Measurements from ENCODE around the gene PGAP3.

PGAP3 gene

GRCh38 chr17:39665642-39666224, 22.1 kb downstream of the PGAP3 start:
- DNase-seq = peak in 4 of 42 donors; percentile 34 to 50 (median 44)
- intact Hi-C loops (cut with DNase I) = loop anchor here (5.0 kb wide), 1 partner anchor 33 kb away; no protein-coding TSS in a partner anchor

DNA sequence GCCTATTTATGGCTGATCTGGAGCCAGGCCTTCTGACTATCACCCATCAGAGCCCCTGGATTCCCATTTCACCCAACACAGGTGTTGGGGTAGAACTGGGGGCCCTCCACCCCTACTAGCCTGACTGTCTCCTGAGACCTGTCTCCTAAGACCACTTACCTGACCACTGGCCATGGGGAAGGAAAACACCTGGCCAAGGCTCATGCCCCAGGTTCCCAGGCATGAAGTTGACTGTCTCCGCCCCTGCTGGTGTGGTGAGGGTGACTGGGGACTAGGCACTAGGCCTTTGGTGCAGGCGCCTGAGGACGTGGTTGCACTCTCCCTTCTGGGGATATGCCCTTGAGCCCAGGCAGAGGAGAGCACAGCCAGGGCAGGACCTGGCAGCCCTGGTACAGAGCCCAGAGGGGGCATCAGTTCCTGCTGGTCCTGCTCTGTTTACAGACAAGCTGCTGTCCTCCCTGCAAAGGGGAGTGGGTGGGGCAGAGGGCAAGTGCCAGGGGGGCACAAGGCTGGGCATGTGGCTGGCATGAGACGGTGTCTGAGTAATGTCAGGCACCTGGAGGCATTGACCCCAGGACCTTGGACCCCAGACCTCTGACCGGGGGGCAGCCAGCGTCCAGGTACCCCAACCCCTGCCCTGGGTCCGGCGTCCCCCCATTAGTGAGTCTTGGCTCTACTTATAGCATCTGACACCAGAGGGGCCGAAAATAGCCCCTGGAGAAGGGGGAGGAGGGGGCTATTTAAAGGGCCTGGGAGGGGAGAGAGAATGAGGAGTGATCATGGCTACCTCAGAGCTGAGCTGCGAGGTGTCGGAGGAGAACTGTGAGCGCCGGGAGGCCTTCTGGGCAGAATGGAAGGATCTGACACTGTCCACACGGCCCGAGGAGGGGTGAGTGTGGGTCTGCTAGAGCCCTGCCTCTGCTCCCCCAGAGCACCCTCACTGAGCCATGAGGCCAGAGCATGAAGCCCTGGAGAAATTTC, 23.0 kb downstream of the PGAP3 start, which contains the start of gene TCAP:
TCAP (plus strand) TSS at position 769 of the 981 bp plus-strand sequence; CDS start at position 780, 11 bp downstream.
- DNase-seq = no peak
- intact Hi-C loops (cut with DNase I) = loop anchor here (5.0 kb wide), 1 partner anchor 33 kb away; no protein-coding TSS in a partner anchor

DNA sequence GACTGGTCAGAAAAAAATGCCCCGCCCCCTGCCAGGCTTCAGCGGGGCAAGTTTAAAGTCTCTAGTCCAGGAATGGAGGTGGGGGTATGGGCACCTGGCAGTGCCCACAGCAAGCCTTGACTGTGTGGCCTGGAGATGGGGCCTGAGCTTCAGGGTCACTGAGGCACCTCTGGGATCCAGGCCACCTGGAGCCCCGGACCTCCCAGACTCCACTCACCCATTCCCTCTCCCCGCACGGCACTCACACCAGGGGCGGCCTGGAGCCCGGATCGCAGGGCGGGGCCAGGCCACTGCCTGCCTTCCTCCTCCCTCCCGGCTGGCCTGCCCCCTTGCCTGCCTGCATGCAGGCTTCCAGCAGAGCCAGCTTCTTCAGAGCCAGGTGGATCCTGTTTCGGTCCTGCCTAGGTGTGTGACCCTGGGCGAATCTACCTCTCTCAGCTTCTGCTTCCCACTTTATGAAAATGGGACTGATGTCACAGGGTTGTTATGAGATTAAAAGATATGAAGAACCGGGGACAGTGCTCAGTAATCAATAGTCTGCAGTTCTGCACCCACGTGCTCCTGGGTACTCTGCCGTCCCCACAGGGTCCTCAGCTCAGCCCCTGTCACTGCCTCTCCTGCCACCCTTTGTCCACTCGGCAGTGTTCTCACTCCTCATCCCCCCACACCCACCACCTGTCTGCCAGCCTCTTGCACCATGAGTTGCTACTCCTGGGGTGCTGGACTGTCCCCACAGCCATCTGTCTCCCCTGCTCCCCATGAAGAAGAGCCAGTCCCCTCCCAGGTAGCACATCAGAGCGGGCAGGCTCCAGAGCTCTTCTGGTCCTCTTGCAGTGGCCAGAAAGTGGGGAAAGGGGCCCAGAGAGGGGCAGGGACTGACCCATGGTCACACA, 23.9 kb downstream of the PGAP3 start:
- DNase-seq = no peak
- intact Hi-C loops (cut with DNase I) = no loop called here

GRCh38 chr17:39663340-39663687, 24.5 kb downstream of the PGAP3 start:
- DNase-seq = no peak
- intact Hi-C loops (cut with DNase I) = no loop called here

- intact Hi-C loops (cut with DNase I) = no loop called here
- DNase-seq = no peak
These were observed 25.1 kb downstream of the PGAP3 start for GRCh38 chr17:39662551-39663339.

DNA sequence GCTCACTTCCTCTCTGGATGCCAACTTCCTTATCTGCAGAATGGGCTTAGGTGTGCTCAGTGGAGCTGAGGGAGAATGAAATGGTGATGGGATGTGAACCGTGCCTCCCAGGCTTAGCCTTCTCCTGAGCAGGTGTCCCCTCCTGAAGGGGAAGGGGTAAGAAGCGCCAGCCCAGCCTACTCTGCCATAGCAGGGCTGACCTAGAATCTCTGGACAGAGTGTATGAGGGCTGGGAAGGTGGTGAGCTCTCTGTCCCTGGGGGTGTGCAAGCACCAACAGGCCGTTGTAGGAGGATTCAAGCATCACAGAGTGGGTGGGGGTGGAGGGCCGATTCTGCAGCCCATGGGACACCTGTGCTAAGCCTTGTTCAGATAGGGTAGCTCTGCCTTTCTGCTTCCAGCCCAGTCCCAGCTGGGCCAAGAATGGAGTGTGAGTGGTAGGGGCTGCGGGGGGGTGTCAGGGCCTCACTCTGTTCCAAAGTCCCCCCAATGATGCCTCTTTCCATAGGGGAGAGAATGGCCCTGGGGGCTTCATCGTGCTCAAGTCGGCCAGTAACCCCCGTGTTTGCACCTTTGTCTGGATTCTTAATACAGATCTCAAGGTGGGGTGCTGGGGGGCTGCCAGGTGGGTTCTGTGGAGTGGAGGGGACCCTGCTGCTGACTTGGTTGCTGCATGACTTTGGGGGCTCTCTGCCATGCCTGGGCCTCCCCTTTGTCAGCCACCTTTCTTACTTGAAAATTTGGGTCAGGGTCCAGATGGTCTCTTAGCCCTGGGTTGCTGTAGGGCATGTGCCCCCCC, 25.9 kb downstream of the PGAP3 start:
- DNase-seq = no peak
- intact Hi-C loops (cut with DNase I) = no loop called here

DNA sequence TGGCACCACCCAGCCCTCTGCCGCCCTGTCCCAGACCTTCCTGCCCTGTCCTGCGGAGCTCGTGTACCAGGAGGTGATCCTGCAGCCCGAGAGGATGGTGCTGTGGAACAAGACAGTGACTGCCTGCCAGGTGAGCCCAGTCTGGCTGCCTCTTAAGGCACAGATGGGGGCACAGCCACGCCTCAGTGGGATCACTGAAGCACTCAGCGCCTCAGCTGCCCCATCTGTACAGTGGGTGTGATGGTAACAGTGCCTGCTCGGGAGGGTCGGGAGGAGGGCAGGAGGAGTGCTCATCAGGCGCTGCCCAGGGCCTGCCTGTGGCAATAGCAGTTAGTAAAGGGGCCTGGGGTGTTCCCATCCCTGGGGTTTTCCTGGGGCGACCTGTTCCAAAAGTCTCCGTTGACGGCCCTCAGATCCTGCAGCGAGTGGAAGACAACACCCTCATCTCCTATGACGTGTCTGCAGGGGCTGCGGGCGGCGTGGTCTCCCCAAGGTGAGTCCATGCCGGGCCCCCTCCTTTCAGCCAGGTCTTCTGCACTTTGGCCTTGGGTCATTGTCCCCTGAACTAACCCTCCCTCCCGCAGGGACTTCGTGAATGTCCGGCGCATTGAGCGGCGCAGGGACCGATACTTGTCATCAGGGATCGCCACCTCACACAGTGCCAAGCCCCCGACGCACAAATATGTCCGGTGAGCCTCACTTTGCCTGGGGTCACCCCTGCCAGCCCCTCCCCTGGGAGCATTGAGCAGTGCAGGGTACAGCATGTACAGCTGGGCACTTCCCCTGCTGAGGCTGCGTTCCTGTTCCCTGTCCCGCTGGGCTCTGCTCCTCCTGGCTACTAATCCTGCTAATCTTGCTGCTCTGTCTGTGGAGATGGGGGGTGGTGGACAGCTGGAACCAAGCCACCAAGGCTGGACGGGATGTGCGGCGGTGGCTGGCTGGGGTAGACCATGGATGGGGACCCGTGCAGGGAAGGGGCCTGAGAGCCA, 27.2 kb downstream of the PGAP3 start:
- intact Hi-C loops (cut with DNase I) = no loop called here

GRCh38 chr17:39660011-39660360, 27.9 kb downstream of the PGAP3 start:
- peak in 29 of 42 donors; percentile 48 to 90 (median 66) for DNase-seq
- intact Hi-C loops (cut with DNase I) = no loop called here

More for the DNA sequence above, 27.2 kb downstream of the PGAP3 start:
- DNase-seq = no peak

DNA sequence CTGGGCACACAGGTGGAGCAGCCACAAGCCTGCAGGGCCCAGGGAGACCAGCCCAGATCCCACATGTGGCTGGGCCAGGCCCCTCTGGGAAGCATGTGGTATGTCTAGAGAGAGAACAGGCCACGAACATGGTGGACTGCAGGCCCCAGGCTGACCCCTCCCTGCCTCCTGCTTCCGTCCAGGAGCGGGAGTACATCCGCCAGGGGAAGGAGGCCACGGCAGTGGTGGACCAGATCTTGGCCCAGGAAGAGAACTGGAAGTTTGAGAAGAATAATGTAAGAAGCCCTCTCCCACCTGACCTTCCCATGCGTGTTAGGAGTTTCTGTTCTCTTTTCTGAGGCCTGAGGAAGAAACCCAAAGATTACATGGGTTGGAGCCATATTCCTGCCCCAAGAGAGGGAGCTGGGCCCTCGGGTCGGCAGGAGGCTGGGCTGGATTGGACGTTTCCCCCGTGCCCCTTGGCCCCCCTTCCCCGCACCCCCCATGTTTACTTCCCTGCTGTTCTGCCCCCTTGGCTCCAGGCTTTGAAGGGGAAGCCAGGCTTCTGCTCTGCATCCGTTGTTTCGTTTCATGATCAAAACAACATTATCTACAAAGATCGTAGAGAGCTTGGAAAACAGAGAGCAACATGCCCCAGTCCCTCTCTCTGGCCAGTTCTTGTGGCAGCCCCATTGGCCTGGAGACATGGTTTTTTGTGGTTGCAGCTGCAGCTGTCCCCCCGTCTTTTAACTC, 28.4 kb downstream of the PGAP3 start:
- intact Hi-C loops (cut with DNase I) = no loop called here
- DNase-seq = no peak

DNA sequence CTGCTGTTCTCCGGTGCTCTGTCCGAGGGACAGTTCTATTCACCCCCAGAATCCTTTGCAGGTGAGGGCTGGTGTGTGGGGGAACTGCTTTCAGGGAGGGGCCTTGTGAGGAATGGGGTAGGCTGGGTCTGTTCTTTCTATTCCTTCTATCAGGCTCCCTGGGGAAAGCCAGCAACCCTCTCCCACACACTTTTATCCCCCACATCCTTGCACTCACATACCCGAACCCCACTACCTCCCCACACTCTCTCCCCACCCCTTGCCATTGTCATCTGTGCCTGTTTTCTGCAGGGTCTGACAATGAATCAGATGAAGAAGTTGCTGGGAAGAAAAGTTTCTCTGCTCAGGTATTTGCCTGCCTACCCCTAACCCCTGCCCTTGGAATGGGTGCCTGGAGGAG, 29.1 kb downstream of the PGAP3 start:
- intact Hi-C loops (cut with DNase I) = no loop called here
- peak in 25 of 42 donors; percentile 47 to 90 (median 64) for DNase-seq

DNA sequence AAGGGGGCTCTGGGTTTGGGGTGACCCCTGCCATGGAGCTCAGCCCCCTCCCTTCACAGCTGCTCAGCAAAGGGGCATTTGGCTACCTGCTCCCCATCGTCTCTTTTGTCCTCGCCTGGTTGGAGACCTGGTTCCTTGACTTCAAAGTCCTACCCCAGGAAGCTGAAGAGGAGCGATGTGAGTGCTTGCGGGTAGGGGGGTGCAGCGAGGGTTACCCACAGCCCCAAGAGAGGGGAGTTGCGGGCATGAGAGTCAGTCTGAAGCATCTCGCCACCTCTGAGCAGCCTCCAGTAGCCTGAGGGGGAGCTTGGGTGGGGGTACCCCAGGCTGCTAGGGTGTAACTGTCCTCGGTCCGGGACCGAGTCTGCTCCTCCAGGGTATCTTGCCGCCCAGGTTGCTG, 29.5 kb downstream of the PGAP3 start:
- intact Hi-C loops (cut with DNase I) = no loop called here
- no peak for DNase-seq

- intact Hi-C loops (cut with DNase I) = no loop called here
- no peak for DNase-seq
These were observed 32.8 kb downstream of the PGAP3 start for GRCh38 chr17:39655105-39655504.

- peak in 40 of 42 donors; percentile 61 to 91 (median 80) for DNase-seq
- intact Hi-C loops (cut with DNase I) = no loop called here
These were observed 34.1 kb downstream of the PGAP3 start for GRCh38 chr17:39653662-39654331.

DNA sequence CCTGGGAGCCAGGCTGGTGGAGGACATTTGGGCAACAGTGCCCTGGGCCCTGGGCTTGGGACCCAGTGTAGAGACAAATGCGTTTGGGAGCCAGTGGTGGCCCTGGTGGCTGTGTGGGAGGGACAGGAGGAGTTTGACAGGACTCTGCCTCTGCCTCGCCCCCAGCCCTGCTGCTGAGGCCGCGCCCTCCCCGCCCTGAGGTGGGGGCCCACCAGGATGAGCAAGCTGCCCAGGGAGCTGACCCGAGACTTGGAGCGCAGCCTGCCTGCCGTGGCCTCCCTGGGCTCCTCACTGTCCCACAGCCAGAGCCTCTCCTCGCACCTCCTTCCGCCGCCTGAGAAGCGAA, 34.6 kb downstream of the PGAP3 start:
- intact Hi-C loops (cut with DNase I) = no loop called here
- no peak for DNase-seq

- intact Hi-C loops (cut with DNase I) = no loop called here
These were observed 35.1 kb downstream of the PGAP3 start for GRCh38 chr17:39652587-39653315.

More at GRCh38 chr17:39652587-39653315, 35.1 kb downstream of the PGAP3 start:
- peak in 36 of 42 donors; percentile 33 to 88 (median 72) for DNase-seq

Measured in head of caudate nucleus (tissue), 42 donors.